Measurements from ENCODE around the gene FLYWCH1.

Gene FLYWCH1

DNA sequence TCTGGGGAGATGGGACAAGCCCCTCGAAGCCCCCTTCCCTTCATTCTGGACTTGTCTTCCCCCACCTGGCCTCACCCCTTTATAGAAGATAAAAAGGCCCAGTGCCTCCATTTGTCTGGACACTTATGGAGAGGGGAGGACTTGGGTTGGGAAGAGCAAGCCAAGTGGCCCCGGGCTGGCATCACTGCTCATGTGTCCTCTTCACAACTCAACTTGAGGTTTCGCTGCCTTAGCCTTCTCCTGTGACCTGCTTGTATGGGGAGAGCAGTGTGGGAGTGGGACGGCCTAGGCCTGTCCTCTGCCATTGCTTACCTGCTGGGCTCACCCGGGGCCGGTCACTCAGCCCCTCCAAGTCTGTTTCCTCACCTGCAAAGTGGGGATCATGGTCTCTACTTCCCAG, 58.8 kb downstream of the FLYWCH1 start:
- DNase-seq = no peak

DNA sequence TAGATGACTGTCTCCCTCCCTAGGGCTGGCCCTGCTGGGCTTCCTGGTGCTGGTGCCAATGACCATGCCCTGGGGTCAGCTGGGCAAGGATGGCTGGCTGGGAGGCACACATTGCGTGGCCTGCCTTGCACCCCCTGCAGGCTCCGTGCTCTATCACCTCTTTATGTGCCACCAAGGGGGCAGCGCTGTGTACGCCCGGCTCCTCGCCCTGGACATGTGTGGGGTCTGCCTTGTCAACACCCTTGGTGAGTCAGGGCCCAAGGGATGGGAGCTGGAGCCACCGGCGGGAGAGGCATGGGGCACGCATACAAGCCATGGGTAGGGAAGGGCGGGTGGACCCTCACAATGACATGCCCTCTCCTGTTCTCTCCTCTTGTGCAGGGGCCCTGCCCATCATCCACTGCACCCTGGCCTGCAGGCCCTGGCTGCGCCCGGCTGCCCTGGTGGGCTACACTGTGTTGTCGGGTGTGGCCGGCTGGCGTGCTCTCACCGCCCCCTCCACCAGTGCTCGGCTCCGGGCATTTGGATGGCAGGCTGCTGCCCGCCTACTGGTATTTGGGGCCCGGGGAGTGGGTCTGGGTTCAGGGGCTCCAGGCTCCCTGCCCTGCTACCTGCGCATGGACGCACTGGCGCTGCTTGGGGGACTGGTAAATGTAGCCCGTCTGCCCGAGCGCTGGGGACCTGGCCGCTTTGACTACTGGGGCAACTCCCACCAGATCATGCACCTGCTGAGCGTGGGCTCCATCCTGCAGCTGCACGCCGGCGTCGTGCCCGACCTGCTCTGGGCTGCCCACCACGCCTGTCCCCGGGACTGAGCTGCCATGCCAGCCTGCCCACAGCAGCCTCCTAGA, 59.6 kb downstream of the FLYWCH1 start:
- no peak for DNase-seq

DNA sequence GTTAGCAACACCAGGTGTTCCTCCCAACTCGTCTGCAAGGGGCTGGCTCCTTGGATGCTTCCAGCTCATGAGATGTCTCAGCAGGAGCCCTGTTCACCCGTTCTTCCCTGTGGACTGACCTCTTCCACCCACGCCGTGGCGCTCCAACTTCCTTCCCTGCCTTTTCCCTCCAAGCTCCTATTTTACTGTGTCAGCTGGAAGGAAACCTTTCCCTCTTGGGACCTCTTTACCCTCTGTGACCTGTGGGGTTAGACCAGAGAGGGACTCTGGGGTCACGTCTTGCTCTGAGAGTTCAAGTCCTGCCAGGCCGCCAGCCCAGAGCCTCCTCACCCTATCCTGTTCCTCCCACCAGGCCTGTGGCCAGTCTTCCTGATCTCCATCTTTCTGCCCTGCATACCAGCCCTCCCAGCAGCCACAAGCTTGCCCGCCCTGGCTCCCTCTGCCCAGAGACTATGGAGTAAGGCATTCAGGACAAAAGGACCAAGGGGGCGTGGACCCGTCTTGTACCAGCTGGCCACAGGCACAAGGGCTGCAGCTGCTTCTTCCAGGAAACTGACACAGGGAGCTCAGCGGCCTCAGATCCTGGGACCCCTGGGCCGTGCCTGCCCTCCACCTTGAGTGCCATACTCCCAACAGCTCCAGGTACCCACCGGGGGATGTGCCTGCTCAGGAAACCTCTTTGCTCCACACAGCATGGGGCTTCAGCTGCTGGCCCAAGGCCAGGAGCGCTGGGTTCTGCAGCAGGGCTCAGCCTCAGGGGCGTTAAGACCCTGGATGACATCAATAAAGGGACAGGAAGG, 60.5 kb downstream of the FLYWCH1 start:
- no peak for DNase-seq

DNA sequence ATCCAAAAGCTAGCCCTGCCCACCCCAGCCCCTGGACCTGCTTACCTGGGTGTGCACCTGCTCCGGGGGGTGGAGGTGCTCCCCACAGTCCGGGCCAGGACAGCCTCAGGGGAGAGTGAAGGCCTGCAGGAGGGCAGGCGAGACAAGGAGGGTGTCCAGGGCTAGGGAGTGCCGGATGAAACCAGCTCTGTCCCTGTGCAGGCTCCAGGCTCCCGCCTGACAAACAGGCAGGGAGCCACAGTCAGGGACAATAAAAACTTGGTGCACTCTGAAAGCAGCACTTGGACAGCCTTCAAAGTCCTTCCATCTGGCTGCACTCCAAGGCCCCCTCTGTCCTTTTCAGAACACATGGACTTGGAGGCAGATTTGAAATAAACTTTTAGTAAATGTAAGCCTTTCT, 61.4 kb downstream of the FLYWCH1 start:
- DNase-seq = no peak

DNA sequence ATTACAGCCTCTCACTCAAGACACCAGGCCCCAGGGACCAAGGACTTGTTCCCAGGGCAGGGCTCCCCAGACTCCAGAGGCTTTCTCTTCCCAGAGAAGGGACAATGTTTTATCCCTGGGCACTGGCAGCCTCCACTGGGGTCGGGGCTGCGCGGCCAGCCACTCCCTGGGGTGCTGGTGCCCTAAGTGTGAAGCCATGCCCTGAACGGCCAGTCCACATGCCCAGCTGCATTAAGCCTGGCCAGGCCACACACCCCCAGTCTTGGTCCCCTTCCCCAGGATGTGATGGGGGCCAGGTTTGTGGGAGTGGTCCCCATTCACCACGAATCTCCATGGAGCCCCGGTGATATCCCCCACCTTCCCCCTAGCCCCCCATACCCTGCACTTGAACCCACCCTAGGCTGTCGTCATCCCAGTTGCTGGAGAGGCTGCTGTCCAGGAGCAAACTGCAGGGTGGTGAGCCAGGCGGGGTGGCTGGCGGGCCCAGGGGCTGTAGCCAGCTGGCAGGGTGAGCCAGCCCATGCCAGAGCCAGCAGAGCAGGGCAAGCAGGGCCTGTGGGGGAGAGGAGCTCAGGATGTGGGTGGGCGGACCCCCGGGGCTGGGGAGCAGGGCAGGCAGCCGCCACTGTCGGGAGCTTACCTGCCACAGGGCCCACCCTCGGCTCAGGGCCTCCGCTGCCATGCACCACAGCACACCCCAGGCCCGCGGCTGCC, 62.0 kb downstream of the FLYWCH1 start:
- no peak for DNase-seq

DNA sequence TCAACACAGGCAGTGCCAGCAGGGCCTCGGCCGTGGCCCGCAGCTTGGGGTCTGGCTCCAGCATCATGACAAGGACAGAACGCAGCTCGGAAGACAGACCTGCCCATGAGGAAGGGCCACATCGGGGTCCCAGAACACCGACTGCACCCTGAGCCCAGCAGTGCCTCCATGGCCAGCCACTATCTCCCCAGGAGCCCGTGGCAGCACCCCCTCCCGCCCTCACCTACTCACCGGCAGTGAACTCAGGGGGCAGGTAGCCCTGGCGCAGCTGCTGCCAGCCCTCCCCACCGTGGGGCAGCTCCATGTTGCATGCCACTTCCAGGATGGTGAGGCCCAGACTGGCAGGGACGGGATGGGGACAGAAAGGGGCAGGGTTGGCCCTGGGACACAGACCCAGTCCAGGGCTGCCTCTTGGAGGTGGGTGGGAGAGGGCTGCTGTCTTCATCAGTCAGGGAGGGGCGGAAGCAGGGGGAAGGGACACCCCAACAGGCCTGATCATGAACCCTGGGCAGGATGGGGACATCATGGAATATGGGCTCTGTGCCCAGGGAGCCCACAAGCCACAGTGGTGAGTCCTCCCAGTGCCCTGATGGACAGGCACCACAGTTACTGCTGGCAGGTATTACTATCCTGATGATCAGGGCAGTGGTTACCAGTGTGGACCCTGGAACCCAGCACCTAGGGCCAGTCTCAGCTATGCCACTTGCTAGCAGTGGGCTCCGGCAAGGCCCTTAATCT, 62.8 kb downstream of the FLYWCH1 start:
- no peak for DNase-seq

DNA sequence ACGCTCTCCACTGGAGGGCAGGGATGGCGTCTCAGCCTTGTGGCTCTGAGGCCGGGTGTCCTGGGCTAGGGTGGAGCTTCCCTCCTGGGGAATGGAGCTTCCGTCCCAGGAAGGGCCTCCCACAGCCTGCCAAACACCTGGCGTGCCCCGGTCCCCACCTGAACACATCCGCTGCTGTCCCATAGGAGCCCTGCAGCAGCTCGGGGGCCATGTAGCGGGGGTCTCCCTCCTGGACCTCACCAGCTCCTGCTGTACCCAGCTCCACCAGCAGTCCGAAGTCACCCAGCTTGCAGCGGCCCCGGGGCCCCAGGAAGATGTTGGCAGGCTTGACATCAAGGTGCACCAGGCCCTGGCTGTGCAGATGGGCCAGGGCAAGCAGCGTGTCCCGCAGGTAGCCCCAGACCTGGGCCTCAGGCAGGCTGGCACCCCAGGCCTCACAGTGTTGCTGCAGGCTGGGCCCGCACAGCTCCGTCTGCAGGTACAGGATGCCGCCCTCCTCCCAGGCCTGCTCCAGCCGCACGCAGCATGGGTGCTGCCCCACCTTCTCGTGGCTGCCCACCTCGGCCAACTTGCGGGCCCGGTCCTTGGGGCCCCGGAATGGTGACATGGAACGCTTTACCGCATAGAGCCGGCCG, 63.5 kb downstream of the FLYWCH1 start:
- no peak for DNase-seq

DNA sequence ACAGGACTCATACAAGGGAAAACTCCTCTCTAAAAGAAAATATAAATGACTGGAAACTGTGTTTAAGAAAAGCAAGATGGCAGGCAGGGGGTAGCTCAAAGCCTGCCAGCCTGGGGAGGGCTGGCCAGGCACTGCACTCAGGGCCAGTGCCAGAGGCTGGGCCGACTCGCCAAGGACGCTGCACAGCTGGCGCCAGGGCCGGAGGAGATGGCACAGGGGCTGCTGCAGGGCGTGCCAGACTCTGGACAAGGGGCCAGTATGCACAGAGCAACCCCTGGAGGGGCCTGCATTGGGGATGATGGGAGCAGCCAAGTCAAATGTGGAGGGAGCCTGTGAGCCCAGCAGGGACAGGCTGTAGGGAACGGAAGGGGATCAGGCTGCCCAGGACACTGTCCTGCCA, 64.5 kb downstream of the FLYWCH1 start:
- no peak for DNase-seq

DNA sequence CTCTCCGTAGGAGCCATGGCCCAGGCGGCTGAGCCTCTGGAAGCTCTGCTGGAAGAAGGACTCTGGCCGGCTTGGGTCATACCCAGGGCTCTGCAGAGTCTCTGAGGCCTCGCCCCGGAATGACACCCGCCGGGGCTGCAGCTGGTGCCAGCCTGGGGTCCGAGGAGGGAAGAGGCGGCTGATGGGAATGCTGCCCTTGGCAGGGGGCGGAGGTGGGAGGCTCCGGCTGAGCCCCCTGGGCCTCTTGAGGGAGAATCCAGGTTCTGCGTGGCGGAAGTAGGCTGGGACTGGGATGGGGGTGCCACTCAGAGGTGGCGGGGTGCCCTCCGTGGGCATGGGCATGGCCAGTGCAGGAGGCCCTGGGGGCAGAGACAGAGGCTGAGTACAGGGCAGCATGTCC, 64.9 kb downstream of the FLYWCH1 start:
- no peak for DNase-seq

DNA sequence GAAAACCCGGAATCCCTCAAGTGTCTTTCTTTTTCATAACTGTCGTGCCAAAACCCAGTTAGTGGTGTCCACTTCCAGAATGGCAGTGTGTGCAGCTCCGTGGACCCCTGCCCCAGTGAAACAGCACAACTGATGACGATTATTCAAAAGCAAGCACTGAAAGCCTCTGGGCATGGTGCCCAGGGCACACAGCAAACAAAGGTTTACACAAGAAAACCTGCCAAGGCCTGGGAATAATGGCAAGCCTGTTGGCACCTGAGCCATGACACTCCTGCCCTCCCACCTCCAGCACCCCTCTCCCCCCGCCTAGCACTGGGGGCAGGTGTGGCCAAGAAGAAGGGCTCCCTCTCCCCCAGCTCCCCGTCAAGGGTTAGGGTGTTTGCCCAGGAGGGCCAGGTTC, 65.7 kb downstream of the FLYWCH1 start:
- DNase-seq = no peak

DNA sequence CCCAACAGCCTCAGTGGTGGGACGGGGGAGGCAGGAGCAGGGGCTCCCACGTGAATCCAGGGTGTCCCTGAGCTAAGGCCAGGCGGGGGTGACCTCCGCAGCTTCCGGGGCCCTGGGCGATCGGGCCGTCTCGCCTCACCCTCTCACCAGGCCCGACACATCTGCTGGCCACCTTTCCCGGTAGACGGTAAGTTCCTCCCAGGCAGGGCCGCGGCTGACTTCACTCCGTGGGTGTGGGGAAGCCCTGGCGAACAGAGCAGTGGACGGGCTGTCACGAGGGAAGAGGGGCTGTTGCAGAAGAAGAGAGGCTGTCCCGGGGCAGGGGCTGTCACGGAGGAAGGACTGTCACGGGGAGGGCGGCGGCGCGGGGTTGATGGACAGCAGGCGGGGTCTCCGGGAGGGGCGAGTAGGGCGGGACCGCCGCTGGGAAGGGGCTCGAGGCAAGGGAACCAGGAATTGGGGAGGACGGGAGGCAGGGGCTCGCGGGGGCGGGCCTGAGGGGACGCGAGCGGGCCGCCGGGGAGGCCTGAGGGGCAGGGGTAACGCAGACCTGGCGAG, 68.0 kb downstream of the FLYWCH1 start:
- DNase-seq = no peak

DNA sequence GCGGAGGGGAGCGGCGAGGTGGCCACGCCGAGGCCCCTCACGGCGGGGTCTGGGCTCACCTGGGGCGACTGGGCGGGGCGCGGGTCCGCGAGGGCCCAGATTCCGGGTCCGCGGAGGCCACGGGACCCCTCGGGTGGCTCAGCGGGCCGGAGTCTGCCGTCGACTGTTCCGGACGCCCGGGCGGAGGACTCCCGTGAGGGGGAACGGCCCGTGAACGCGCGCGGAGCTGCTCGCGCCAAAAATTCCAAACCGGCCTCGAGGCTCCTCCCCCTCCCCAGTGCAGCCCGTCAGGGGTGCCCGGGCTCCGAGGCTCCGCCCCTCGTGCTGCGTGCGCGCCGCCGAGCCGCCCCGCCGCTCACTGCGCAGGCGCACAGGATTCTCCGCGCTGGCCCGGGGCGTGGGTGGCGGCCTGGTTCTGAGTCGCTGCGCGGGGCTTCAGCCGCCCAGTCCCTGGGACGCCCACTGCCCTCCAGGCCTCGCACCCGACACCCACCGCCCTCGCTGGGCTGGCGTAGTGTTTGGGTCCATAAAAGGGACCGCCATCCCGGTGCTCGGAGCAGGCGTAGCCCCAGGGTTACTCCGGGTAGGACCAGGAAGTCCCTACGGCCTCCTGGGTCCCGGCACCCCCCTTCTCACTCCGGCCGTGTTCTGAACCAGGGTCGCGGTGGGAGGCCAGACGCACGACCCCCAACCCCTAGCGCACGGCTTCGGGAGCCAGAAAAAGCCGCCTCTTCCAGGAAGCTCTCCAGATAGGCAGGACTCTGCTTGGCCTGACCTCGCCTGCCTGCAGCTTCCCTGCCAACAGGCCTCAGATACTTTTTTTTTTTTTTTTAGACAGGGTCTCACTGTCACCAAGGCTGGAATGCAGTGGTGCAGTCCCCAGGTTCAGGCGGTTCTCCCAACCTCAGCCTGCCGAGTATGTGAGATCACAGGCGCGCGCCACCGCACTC, 68.8 kb downstream of the FLYWCH1 start, which contains the start of gene PKMYT1:
TSS of gene PKMYT1 (minus strand) at position 220 of the 950 bp plus-strand sequence. CDS start 789 bp downstream, outside the sequence.
- DNase-seq = peak; percentile 95

DNA sequence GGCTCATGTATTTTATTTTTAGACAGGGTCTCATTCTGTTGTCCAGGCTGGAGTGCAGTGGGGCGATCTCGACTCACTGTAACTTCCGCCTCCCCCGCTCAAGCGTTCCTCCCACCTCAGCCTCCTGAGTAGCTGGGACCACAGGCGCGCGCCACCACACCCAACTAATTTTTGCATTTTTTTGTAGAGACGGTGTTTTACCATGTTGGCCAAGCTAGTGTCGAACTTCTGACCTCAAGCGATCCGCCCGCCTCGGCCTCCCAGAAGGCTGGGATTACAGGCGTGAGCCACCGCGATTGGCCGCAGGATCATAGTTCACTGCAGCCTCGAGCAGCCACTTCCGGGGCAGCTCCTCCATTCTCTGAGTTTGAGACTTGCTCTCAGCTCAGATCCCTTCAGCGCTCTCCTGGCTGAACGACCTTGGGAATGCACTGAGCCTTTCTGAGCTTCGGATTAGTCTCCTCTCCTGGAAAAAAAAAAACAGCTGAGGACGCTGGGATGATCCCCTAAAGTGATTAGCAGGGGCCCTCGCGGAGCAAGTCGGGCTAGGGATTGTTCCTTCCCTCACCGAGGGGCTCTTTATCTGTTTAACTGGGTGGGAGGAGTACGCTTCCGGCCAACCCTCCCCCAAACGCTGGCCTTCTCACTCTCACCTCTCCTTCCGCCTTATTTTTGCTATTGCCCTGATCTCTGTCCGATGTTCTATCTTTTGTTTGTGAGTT, 69.6 kb downstream of the FLYWCH1 start:
- DNase-seq = no peak

DNA sequence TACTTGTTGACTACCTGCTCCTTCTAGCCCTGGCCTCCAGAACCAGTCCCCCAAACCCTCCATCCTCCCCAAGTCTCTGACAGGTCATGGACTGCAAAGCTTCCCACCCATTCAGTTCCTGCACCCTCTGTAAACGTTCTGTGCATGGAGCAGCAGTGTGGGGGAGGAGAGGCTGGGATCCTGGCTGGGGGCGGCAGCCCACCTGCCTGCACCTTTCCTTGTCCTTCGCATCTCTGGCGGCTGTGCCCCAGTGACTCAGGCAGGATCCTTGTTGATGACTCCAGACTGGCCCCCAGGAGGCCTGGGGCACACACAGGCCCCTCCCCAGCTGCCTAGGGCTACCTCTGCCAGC, 70.1 kb downstream of the FLYWCH1 start:
- DNase-seq = no peak

DNA sequence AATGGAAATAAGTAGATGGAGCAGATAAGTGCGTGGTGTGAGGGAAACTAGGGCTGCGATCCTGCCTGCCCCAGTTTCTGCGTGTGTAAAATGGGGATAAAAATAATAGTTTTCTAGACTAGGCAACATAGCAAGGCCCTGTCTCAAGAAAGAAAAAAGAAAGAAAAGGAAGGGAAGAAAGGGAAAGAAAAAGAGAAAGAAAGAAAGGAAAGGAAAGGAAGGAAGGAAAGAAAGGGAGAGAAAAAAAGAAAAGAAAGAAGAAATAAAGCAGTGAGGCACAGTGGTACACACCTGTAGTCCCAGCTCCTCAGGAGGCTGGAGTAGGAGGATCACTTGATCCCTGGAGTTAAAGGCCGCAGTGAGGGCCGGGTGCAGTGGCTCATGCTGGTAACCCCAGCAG, 70.7 kb downstream of the FLYWCH1 start:
- no peak for DNase-seq

DNA sequence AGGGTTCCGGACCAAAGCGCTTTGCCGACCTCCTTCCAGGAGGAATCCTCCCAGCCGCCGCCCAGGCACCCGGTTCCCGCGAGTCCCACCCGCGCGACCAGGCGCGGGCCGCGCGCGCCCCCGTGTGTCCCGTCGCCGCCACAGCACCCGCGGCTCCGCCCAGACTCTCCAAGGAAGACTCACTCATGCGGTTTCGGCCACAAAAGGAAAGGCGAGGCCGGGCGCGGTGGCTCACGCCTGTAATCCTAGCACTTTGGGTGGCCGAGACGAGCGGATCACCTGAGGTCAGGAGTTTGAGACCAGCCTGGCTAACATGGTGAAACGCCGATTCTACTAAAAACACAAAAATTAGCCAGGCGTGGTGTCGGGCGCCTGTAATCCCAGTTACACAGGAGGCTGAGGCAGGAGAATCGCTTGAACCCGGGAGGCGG, 72.0 kb downstream of the FLYWCH1 start:
- peak; percentile 71 for DNase-seq

DNA sequence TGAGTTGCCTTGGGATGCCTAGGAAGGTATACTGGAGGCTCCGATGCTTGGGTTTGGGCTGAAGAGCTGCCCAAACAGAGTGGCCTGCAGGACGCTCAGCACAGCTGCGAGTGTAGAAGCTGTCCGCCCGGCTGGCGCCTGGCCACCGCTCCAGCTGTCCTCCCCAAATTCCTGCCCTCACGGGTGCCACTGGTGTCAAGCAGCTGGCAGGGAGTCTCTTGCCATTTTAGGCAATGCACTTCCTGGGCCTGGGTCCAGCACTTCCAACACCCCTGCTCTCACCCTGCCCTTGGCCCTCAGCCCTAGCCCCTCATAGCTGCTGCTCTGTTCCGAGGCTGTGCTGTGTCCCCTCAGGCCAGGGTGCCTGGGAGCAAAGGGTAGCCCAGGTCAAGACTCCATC, 73.7 kb downstream of the FLYWCH1 start:
- no peak for DNase-seq

DNA sequence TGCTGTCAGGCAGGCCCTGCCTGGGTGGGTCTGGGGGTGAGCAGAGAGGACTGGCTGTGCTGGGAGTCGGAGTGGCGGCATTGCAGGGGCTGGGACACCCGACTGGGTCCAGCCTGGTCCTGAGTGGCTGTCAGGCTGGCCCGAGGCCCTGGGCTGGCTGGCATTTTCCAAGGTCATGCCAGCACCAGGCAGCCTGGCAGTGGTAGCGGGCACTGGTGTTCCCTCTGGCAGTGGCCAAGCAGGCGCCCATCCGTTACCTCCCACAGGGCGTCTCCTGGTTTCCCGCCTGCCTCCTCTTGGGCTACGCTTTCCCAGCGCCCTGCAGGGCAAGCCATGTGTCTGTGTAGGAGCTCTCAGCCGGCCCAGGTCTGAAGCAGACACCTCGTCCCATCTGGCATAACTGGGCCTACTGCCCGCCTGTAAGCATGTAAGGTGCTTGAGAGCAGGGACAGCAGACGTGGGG, 74.2 kb downstream of the FLYWCH1 start:
- DNase-seq = no peak

DNA sequence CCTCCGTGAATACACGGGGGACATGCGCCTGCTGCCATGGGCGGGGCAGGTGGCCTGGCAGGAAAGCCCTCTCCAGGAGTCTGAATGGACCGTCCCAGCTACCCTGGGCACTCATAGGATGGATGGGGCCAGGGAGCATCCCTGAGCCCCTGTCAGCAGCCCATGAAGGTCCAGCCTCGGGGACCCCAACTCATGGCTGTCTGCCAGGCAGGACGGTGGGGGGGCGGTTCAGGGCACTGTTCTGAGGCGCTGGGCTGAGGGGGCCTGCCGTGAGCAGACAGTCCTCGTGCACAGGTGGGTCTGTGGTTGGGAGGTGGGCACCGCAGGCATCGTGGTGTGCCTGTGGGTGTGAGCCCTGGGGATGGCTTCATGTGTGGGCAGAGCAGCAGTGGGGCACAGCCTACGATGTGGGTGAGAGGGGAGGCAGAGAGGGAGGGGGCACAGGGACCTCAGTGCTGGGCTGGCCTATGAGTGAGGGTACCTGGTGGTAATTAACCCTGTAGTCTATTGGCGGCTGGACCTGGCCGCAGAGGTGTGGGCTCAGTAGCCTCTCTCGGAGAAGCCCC, 75.0 kb downstream of the FLYWCH1 start:
- no peak for DNase-seq

DNA sequence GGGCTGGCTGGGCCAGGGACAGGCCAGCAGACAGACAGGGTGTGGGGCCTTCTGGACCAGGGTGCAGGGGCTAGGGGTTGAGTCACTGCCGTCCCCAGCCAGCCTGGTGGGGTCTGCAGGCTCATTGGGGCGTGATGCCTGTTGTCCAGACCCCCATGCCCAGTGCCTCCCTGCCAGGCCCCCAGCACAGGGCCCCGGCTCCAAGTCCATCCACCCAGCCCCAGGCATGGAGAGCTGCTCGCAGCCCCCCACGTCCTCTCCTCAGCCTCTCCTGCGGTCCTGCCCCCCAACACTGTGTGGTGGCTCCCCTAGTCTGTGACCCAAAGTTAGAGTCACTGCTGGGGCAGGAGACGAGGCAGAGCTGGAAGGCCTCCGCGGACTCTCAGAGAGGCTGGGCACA, 75.6 kb downstream of the FLYWCH1 start:
- DNase-seq = no peak

Measured in activated CD8-positive, alpha-beta memory T cell treated with anti-CD3 and anti-CD28 coated beads, Interleukin-2, amount 50 U/mL, for 4 hours (primary cell).